ENCODE data around the gene NUP93.

DNA sequence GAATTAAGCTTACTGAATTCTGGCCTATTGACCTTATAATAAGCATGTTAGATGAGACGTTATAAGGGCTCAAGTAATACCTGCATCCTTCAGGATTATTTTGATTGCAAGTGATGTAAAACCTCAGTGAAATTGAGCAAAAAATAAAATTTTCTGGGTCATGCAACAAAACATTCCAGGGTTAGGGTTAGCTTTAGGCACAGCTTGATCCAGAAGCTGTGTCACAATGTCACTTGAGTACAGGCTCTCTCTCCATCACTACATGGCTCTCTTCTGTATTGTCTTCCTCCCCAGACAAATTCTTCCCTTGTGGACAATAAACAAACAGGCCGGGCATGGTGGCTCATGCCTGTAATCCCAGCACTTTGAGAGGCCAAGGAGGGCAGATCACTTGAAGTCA is 3.6 kb upstream of the NUP93 start:
- TF ChIP-seq, protein P1, sequence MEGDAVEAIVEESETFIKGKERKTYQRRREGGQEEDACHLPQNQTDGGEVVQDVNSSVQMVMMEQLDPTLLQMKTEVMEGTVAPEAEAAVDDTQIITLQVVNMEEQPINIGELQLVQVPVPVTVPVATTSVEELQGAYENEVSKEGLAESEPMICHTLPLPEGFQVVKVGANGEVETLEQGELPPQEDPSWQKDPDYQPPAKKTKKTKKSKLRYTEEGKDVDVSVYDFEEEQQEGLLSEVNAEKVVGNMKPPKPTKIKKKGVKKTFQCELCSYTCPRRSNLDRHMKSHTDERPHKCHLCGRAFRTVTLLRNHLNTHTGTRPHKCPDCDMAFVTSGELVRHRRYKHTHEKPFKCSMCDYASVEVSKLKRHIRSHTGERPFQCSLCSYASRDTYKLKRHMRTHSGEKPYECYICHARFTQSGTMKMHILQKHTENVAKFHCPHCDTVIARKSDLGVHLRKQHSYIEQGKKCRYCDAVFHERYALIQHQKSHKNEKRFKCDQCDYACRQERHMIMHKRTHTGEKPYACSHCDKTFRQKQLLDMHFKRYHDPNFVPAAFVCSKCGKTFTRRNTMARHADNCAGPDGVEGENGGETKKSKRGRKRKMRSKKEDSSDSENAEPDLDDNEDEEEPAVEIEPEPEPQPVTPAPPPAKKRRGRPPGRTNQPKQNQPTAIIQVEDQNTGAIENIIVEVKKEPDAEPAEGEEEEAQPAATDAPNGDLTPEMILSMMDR (IDR thresholded peaks at IDR 0.05 in 8 of 11, conservative IDR thresholded peaks at IDR 0.05 in 3 of 11) = no peak
- TF ChIP-seq POLR2AphosphoS5 (IDR thresholded peaks at IDR 0.05) = no peak

Data from spleen (tissue), 7 donors.